IMR-90 (cell line): ENCODE data around the gene MAP3K8. TPM values are rescaled to one million over a fixed set of nuclear protein-coding genes. Genes with fewer than 3 reads are reported as not detected.

Experiments used
- ATAC-seq: fragments of 200-7000 bp; cut with Tn5 transposase; 2 replicates; pipeline ENCODE4 v1.9.1; 2020; ENCODE audit warnings: low read depth, mild to moderate bottlenecking, moderate library complexity
- BruUV-seq: library from RNA; stranded (reverse); fragments of 400-500 nt; replicated peaks from 2 replicates; lab custom pipeline; 2021; lab: Mats Ljungman, UMichigan
- CTCF ChIA-PET: fragments of 300-600 bp; formaldehyde crosslinking; extraction: SDS; loops from one replicate; lab custom pipeline; 2021; ENCODE audit warnings: antibody characterized with exemption; lab: Yijun Ruan, JAX
- POLR2A ChIA-PET: fragments of 300-600 bp; sonication (Branson Sonifier 250); formaldehyde crosslinking; loops from one replicate; lab custom pipeline; 2022; ENCODE audit warnings: antibody characterized with exemption; ENCODE audit not compliant: unreplicated experiment; lab: Charles Lee
- DNase-seq: peaks from one replicate; pipeline ENCODE4 v3.0.0; 2013
- H2AFZ ChIP-seq: replicated peaks from 2 replicates; pipeline ENCODE3; 2013; ENCODE audit warnings: low read length, mild to moderate bottlenecking; ENCODE audit not compliant: poor library complexity
- H2AK5ac ChIP-seq: 2 replicates; pipeline ENCODE4 v1.6.1; 2013; ENCODE audit warnings: low read depth, low read length, inconsistent platforms
- H2AK9ac ChIP-seq: replicated peaks from 2 replicates; pipeline ENCODE3; 2013; ENCODE audit warnings: mild to moderate bottlenecking, low read depth, low read length, moderate library complexity; ENCODE audit not compliant: poor library complexity
- H2BK120ac ChIP-seq: 2 replicates; pipeline ENCODE4 v1.6.1; 2013; ENCODE audit warnings: low read depth, low read length, inconsistent platforms
- H2BK15ac ChIP-seq: 3 replicates; pipeline ENCODE4 v1.6.1; 2013; ENCODE audit warnings: low read depth, low read length, inconsistent platforms
- H2BK20ac ChIP-seq: 2 replicates; pipeline ENCODE4 v1.6.1; 2013; ENCODE audit warnings: low read depth, mild to moderate bottlenecking, inconsistent platforms, low read length, moderate library complexity
- H2BK5ac ChIP-seq: 2 replicates; pipeline ENCODE4 v1.6.1; 2013; ENCODE audit warnings: mild to moderate bottlenecking, low read depth, low read length, inconsistent platforms; ENCODE audit not compliant: poor library complexity, severe bottlenecking
- H3K14ac ChIP-seq: replicated peaks from 2 replicates; pipeline ENCODE4 v1.6.1; 2013; ENCODE audit warnings: low read depth, low read length, inconsistent platforms
- H3K18ac ChIP-seq: 2 replicates; pipeline ENCODE4 v1.6.1; 2013; ENCODE audit warnings: low read depth, low read length, control low read depth
- H3K23ac ChIP-seq: 2 replicates; pipeline ENCODE4 v1.6.1; 2013; ENCODE audit warnings: low read depth, low read length, inconsistent platforms
- H3K27ac ChIP-seq: 2 replicates; pipeline ENCODE4 v1.5.1; 2013; ENCODE audit warnings: mild to moderate bottlenecking, control low read depth, low read length; ENCODE audit not compliant: insufficient read depth
- H3K27me3 ChIP-seq: 2 replicates; pipeline ENCODE4 v1.6.1; 2013; ENCODE audit warnings: low read length; ENCODE audit not compliant: control insufficient read depth, insufficient read depth
- H3K36me3 ChIP-seq: 2 replicates; pipeline ENCODE4 v1.6.1; 2013; ENCODE audit warnings: low read length, mixed read lengths; ENCODE audit not compliant: control insufficient read depth, insufficient read depth
- H3K4ac ChIP-seq: 2 replicates; pipeline ENCODE4 v1.6.1; 2013; ENCODE audit warnings: low read depth, low read length, inconsistent platforms
- H3K4me1 ChIP-seq: 2 replicates; pipeline ENCODE4 v1.6.1; 2013; ENCODE audit warnings: low read length, mixed read lengths; ENCODE audit not compliant: control insufficient read depth, insufficient read depth
- H3K4me2 ChIP-seq: 2 replicates; pipeline ENCODE4 v1.6.1; 2013; ENCODE audit warnings: low read depth, mild to moderate bottlenecking, control low read depth, low read length, moderate library complexity
- H3K4me3 ChIP-seq: 2 replicates; pipeline ENCODE4 v1.5.1; 2013; ENCODE audit warnings: low read depth, mild to moderate bottlenecking, control low read depth, low read length, moderate library complexity; ENCODE audit not compliant: insufficient read depth
- H3K56ac ChIP-seq: 2 replicates; pipeline ENCODE4 v1.6.1; 2013; ENCODE audit warnings: low read length, inconsistent platforms; ENCODE audit not compliant: insufficient read depth; ENCODE audit errors: extremely low read depth
- H3K79me1 ChIP-seq, 2 experiments: 2 replicates each; pipeline ENCODE4 v1.6.1; 2013; ENCODE audit warnings: low read length in 2 of 2, inconsistent platforms in 1 of 2, low read depth in 1 of 2
- H3K9ac ChIP-seq: 2 replicates; pipeline ENCODE4 v1.6.1; 2013; ENCODE audit warnings: low read depth, low read length, control low read depth
- H3K9me1 ChIP-seq: 2 replicates; pipeline ENCODE4 v1.6.1; 2013; ENCODE audit warnings: low read length, inconsistent platforms; ENCODE audit not compliant: insufficient read depth
- H3K9me3 ChIP-seq: 2 replicates; pipeline ENCODE4 v1.6.1; 2013; ENCODE audit warnings: low read length; ENCODE audit not compliant: control insufficient read depth, insufficient read depth
- H4K20me1 ChIP-seq: 2 replicates; pipeline ENCODE4 v1.6.1; 2013; ENCODE audit warnings: low read length, inconsistent platforms; ENCODE audit not compliant: insufficient read depth
- H4K5ac ChIP-seq: 2 replicates; pipeline ENCODE4 v1.6.1; 2013; ENCODE audit warnings: mild to moderate bottlenecking, low read depth, low read length, control low read depth
- H4K8ac ChIP-seq, 2 experiments: 2 replicates each; pipeline ENCODE4 v1.6.1; 2013; ENCODE audit warnings: low read depth in 2 of 2, low read length in 2 of 2, control low read depth in 1 of 2, inconsistent platforms in 1 of 2
- H4K91ac ChIP-seq: 2 replicates; pipeline ENCODE4 v1.6.1; 2013; ENCODE audit warnings: low read depth, low read length, inconsistent platforms; ENCODE audit not compliant: insufficient read depth
- CTCF ChIP-seq: conservative IDR thresholded peaks from 2 replicates; pipeline ENCODE4 v1.5.1; 2012; ENCODE audit warnings: mild to moderate bottlenecking, low read depth, low read length, improper control_type of control experiment
- FOS ChIP-seq: fragments of 150-350 bp; IDR thresholded peaks from 2 replicates; pipeline ENCODE4 v1.6.1; 2016; ENCODE audit warnings: low read depth, low read length
- MAZ ChIP-seq: IDR thresholded peaks from 2 replicates; pipeline ENCODE4 v1.6.1; 2012; ENCODE audit warnings: low read depth, mild to moderate bottlenecking, low read length, improper control_type of control experiment, moderate library complexity, borderline replicate concordance
- USF2 ChIP-seq: fragments of 150-350 bp; IDR thresholded peaks from 2 replicates; pipeline ENCODE4 v1.6.1; 2017; ENCODE audit warnings: mild to moderate bottlenecking, antibody characterized with exemption, low read length, low read depth
- WGBS, 2 experiments: methylation state at CpG; one replicate each; pipeline versions ENCODE4 v1.1.5 to v1.1.7; 2013; ENCODE audit warnings: missing lambda C conversion rate in 2 of 2; ENCODE audit not compliant: insufficient read length in 1 of 2; ENCODE audit errors: extremely low coverage in 2 of 2; 5-methylcytosine and 5-hydroxymethylcytosine counted together
- dilution Hi-C: fragments of 300-500 bp; cut with HindIII; formaldehyde crosslinking; loops from one replicate; pipeline ENCODE4 v1.14.3; 2018; ENCODE audit warnings: low sequenced_read_pairs; ENCODE audit not compliant: unreplicated experiment
- in situ Hi-C: fragments of 300-500 bp; cut with MboI; formaldehyde crosslinking; loops from 3 replicates; pipeline ENCODE4 v1.14.3; 2019; ENCODE audit warnings: low sequenced_read_pairs, inconsistent platforms, mixed read lengths
- intact Hi-C: fragments of 100-400 bp; cut with micrococcal nuclease; formaldehyde crosslinking; loops from 2 replicates; pipeline ENCODE4 v1.10.0; 2022
- polyA plus RNA-seq, 3 experiments: library from polyadenylated mRNA; depleted of rRNA; stranded (reverse); fragments of >200 nt; gene quantifications; 2 replicates each; pipeline ENCODE4 v1.2.3, GENCODE V29; 2012; ENCODE audit warnings: low replicate concordance in 1 of 3
- total RNA-seq: library from RNA; depleted of rRNA; stranded (reverse); fragments of >200 nt; gene quantifications from 2 replicates; pipeline ENCODE4 v1.2.3, GENCODE V29; 2012

Gene MAP3K8
- total and polyA plus RNA-seq, 2 of the 4 experiments (the other 2 are of a cell fraction): 1.8 to 2.6 TPM

GRCh38 chr10:30510184-30510931 is 76.4 kb downstream of the MAP3K8 start:
- H3K27ac ChIP-seq: no peak overlapping the region
- in situ Hi-C loops: no loop called here
- BruUV-seq: no TSS peak
- no peak overlapping the region for H3K56ac ChIP-seq
- H3K79me1 ChIP-seq: no peaks in the 10 kb centered on the region
- ATAC-seq: peak; percentile 95
- H4K8ac ChIP-seq: no peak overlapping the region
- H3K18ac ChIP-seq: no peak overlapping the region
- peaks cover 16% of the 10 kb centered on the region for H3K27me3 ChIP-seq
- H3K14ac ChIP-seq: no peak overlapping the region
- H2AK9ac ChIP-seq: no peak overlapping the region
- no peak overlapping the region for H3K4me2 ChIP-seq
- no peaks in the 10 kb centered on the region for H3K9me1 ChIP-seq
- WGBS, 2 experiments: no CpG with 5 or more reads among the region's 8 CpGs
- POLR2A ChIA-PET: no interaction called here
- H4K91ac ChIP-seq: no peak overlapping the region
- H4K20me1 ChIP-seq: no peaks in the 10 kb centered on the region
- no peaks in the 10 kb centered on the region for H3K36me3 ChIP-seq
- no peaks in the 10 kb centered on the region for H3K4me1 ChIP-seq
- intact Hi-C loops: no loop called here
- no peak overlapping the region for H2AK5ac ChIP-seq
- dilution Hi-C loops: no loop called here
- no peak overlapping the region for H3K4ac ChIP-seq
- H3K9me3 ChIP-seq: no peaks in the 10 kb centered on the region
- no peak overlapping the region for H4K5ac ChIP-seq
- H2BK20ac ChIP-seq: no peak overlapping the region
- H3K4me3 ChIP-seq: no peak overlapping the region
- no peak overlapping the region for H2BK5ac ChIP-seq
- CTCF ChIA-PET: interaction anchor here (0.6 to 1.5 kb wide), 3 partner anchors 28 to 1442 kb away, joined by 3 read pairs; no protein-coding TSS in a partner anchor
- H3K23ac ChIP-seq: no peak overlapping the region
- H2BK15ac ChIP-seq: no peak overlapping the region
- peak; percentile 18; the same call in 1 of the 2 replicates for TF ChIP-seq CTCF
- peak; percentile 59 for TF ChIP-seq FOS
- no peak for TF ChIP-seq USF2
- no peak for TF ChIP-seq MAZ
- H2BK120ac ChIP-seq: no peak overlapping the region
- no peak overlapping the region for H3K9ac ChIP-seq
- peak; percentile 74 for DNase-seq
- H2AFZ ChIP-seq: no peak overlapping the region
